Measurements from ENCODE around the gene OR52W1.

DNA sequence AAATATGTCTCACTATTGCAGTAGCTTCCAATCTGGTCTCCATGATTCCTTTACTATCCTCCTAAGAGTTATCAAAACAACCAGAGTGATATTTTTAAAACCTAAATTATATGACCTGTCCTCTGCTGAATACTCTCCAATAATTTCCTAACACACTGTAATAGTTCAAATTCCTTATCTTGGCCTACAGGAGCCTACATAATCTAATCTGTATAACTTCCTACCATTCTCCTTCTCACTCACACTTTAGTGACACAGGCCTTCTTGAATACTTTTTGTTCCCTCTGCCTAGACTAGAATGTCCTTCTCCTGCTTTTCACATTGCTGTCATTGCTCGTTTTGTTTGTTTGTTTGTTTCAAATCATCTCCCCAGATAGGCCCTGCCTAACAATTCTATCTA lies 26.0 kb downstream of the OR52W1 start:
- TF ChIP-seq POLR2A (IDR thresholded peaks at IDR 0.05; ENCODE audit: low read length) (no peak), GATA1 (IDR thresholded peaks at IDR 0.05; ENCODE audit: low read depth, low read length) (no peak)

Measured in erythroblast (primary cell).